Cardiac fibroblast (primary cell): ENCODE measurements around the gene LRP1B.
"Not testable (repeated sequence)": the region's sequence is repeated elsewhere in the genome, so short reads cannot be mapped to it uniquely, and the experiment has no call there.

ENCODE experiments used
- DNase-seq, 2 donors: peaks; one replicate each; pipeline versions ENCODE4 v3.0.0 to v3.0.0-alpha.2; 2010; ENCODE audit warnings: low read depth in 2 of 2
- H3K4me3 ChIP-seq, 2 donors: replicated peaks in 1 of 2; 1 replicate in 1 of 2; 2 replicates in 1 of 2; pipeline ENCODE4 v1.5.1; 2011; ENCODE audit warnings: low read depth in 2 of 2, low read length in 2 of 2, mild to moderate bottlenecking in 2 of 2, moderate library complexity in 1 of 2
- CTCF ChIP-seq: IDR thresholded peaks from one replicate; pipeline ENCODE4 v1.5.1; 2011; ENCODE audit warnings: low read depth, mild to moderate bottlenecking, low read length, inconsistent platforms

LRP1B gene

GRCh38 chr2:140994856-140995255, 1136.0 kb downstream of the LRP1B start:
- H3K4me3 ChIP-seq, result no peak overlapping the region
- DNase-seq, result no peak
- no peak for TF ChIP-seq CTCF

- no peak overlapping the region for H3K4me3 ChIP-seq
- peak; percentile 24 to 53 for DNase-seq
- no peak for TF ChIP-seq CTCF
Measured at GRCh38 chr2:140990416-140990815, 1140.4 kb downstream of the LRP1B start.

- DNase-seq, result peak in 1 of 2 donors; percentile 14
- no peak overlapping the region for H3K4me3 ChIP-seq
- no peak for TF ChIP-seq CTCF
Measured at GRCh38 chr2:140988597-140988996, 1142.2 kb downstream of the LRP1B start.

GRCh38 chr2:140986456-140986855, 1144.4 kb downstream of the LRP1B start:
- no peak for TF ChIP-seq CTCF
- H3K4me3 ChIP-seq, result no peak overlapping the region
- no peak for DNase-seq

GRCh38 chr2:140975237-140975636, 1155.6 kb downstream of the LRP1B start:
- H3K4me3 ChIP-seq, result no peak overlapping the region
- no peak for TF ChIP-seq CTCF
- DNase-seq, result peak; percentile 33 to 63

- no peak for DNase-seq
- H3K4me3 ChIP-seq, result no peak overlapping the region
- no peak for TF ChIP-seq CTCF
Measured at GRCh38 chr2:140972724-140973123, 1158.1 kb downstream of the LRP1B start.

GRCh38 chr2:140964324-140964723, 1166.5 kb downstream of the LRP1B start:
- not testable (repeated sequence) for H3K4me3 ChIP-seq
- peak in 1 of 2 donors; percentile 5 for DNase-seq

GRCh38 chr2:140949932-140950331, 1180.9 kb downstream of the LRP1B start:
- no peak overlapping the region for H3K4me3 ChIP-seq
- DNase-seq, result no peak
- no peak for TF ChIP-seq CTCF
